Stimulated activated effector memory CD8-positive, alpha-beta T cell treated with anti-CD3 and anti-CD28 coated beads, Interleukin-12 subunit alpha, Interleukin-12 subunit beta, amount 100 ng/mL, for 72 hours (primary cell): ENCODE data around the gene RPE.

Experiments
- ATAC-seq: fragments of 150-1000 bp; cut with Tn5 transposase; 2 replicates; pipeline ENCODE4 v1.10.0; 2021
- DNase-seq, 2 donors: peaks; one replicate each; pipeline ENCODE4 v3.0.0; 2021 to 2022; ENCODE audit warnings: low spot score in 2 of 2
- H3K27ac Mint-ChIP-seq: one replicate; pipeline ENCODE4 v1.8.0; 2022; ENCODE audit warnings: mild to moderate bottlenecking, mixed read lengths
- H3K36me3 Mint-ChIP-seq: one replicate; pipeline ENCODE4 v1.8.0; 2022; ENCODE audit warnings: mild to moderate bottlenecking, mixed read lengths
- H3K4me1 Mint-ChIP-seq: one replicate; pipeline ENCODE4 v1.8.0; 2022; ENCODE audit warnings: mixed read lengths
- H3K4me3 Mint-ChIP-seq: one replicate; pipeline ENCODE4 v1.8.0; 2022; ENCODE audit warnings: mild to moderate bottlenecking, mixed read lengths
- H3K9me3 Mint-ChIP-seq: one replicate; pipeline ENCODE4 v1.8.0; 2022; ENCODE audit warnings: mixed read lengths

Gene RPE

GRCh38 chr2:210034087-210034683 lies 31.7 kb downstream of the RPE start:
- no peak for DNase-seq
- Mint-ChIP-seq H3K36me3 (peaks cover 6% of the 10 kb centered on the region), H3K4me1 (peaks cover 10% of the 10 kb centered on the region), H3K4me3 (no peak overlapping the region), H3K9me3 (no peaks in the 10 kb centered on the region), H3K27ac (no peak overlapping the region)
- ATAC-seq: peak; percentile 28

GRCh38 chr2:210035679-210036078 lies 33.2 kb downstream of the RPE start:
- no peak for DNase-seq
- Mint-ChIP-seq H3K9me3 (no peaks in the 10 kb centered on the region), H3K4me1 (peaks cover 10% of the 10 kb centered on the region), H3K27ac (no peak overlapping the region), H3K4me3 (no peak overlapping the region), H3K36me3 (peaks cover 6% of the 10 kb centered on the region)
- ATAC-seq: no peak

- no peak overlapping the region for H3K4me3 Mint-ChIP-seq
- no peak overlapping the region for H3K27ac Mint-ChIP-seq
- DNase-seq (no peak), ATAC-seq (no peak)
- H3K9me3 Mint-ChIP-seq: no peaks in the 10 kb centered on the region
- H3K36me3 Mint-ChIP-seq: peaks cover 6% of the 10 kb centered on the region
- H3K4me1 Mint-ChIP-seq: peaks cover 10% of the 10 kb centered on the region
Observed at GRCh38 chr2:210038078-210038477, 35.6 kb downstream of the RPE start.

GRCh38 chr2:210046851-210047500 lies 44.5 kb downstream of the RPE start:
- Mint-ChIP-seq H3K36me3 (no peaks in the 10 kb centered on the region), H3K27ac (no peak overlapping the region), H3K4me3 (no peak overlapping the region), H3K4me1 (no peaks in the 10 kb centered on the region), H3K9me3 (no peaks in the 10 kb centered on the region)
- DNase-seq: no peak
- ATAC-seq: no peak

GRCh38 chr2:210049831-210050230 lies 47.4 kb downstream of the RPE start:
- peaks cover 3% of the 10 kb centered on the region for H3K9me3 Mint-ChIP-seq
- H3K4me3 Mint-ChIP-seq: no peak overlapping the region
- H3K27ac Mint-ChIP-seq: no peak overlapping the region
- ATAC-seq (no peak), DNase-seq (no peak)
- no peaks in the 10 kb centered on the region for H3K4me1 Mint-ChIP-seq
- H3K36me3 Mint-ChIP-seq: no peaks in the 10 kb centered on the region

- peaks cover 8% of the 10 kb centered on the region for H3K9me3 Mint-ChIP-seq
- no peaks in the 10 kb centered on the region for H3K4me1 Mint-ChIP-seq
- H3K36me3 Mint-ChIP-seq: no peaks in the 10 kb centered on the region
- DNase-seq (no peak), ATAC-seq (no peak)
- H3K4me3 Mint-ChIP-seq: no peak overlapping the region
- H3K27ac Mint-ChIP-seq: no peak overlapping the region
Observed at GRCh38 chr2:210050885-210051284, 48.4 kb downstream of the RPE start.

- H3K27ac Mint-ChIP-seq: no peak overlapping the region
- no peak overlapping the region for H3K4me3 Mint-ChIP-seq
- H3K9me3 Mint-ChIP-seq: peaks cover 8% of the 10 kb centered on the region
- ATAC-seq (no peak), DNase-seq (no peak)
- H3K36me3 Mint-ChIP-seq: no peaks in the 10 kb centered on the region
- H3K4me1 Mint-ChIP-seq: no peaks in the 10 kb centered on the region
Observed at GRCh38 chr2:210054696-210055095, 52.3 kb downstream of the RPE start.

- H3K4me1 Mint-ChIP-seq: no peaks in the 10 kb centered on the region
- no peak overlapping the region for H3K4me3 Mint-ChIP-seq
- H3K36me3 Mint-ChIP-seq: no peaks in the 10 kb centered on the region
- ATAC-seq: no peak
- peaks cover 8% of the 10 kb centered on the region for H3K9me3 Mint-ChIP-seq
- H3K27ac Mint-ChIP-seq: no peak overlapping the region
- no peak for DNase-seq
Observed at GRCh38 chr2:210055825-210056224, 53.4 kb downstream of the RPE start.

GRCh38 chr2:210063306-210063705 lies 60.9 kb downstream of the RPE start:
- H3K36me3 Mint-ChIP-seq: no peaks in the 10 kb centered on the region
- H3K4me1 Mint-ChIP-seq: no peaks in the 10 kb centered on the region
- ATAC-seq (no peak), DNase-seq (no peak)
- no peak overlapping the region for H3K4me3 Mint-ChIP-seq
- no peak overlapping the region for H3K27ac Mint-ChIP-seq
- H3K9me3 Mint-ChIP-seq: no peaks in the 10 kb centered on the region
